COLO668 (cell line): Measurements from ENCODE around the gene REEP1.

ENCODE experiments used
- DNase-seq: peaks from one replicate; lab custom pipeline; 2025; ENCODE audit not compliant: unreplicated experiment; lab: John Stamatoyannopoulos, UW

REEP1 gene

DNA sequence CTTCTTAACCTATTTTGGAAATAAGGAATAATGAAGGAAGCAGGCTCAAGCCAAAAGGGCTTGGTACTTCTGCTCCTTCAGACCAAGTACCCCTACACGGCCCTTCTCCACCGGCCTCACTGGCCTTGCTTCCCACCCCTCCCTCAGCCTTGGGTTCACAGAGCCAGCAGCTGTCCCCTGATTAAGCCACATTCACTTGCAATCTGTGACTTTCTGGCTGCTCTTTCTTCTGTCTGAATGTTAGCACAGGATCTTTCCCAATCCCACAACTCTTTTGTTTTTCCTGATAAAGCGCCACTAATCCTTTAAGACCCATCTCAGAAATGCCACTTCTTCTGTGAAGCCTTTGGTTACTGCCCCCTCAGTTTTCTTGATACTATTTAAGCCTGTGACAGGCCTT, 52.4 kb downstream of the REEP1 start:
- DNase-seq, result no peak

DNA sequence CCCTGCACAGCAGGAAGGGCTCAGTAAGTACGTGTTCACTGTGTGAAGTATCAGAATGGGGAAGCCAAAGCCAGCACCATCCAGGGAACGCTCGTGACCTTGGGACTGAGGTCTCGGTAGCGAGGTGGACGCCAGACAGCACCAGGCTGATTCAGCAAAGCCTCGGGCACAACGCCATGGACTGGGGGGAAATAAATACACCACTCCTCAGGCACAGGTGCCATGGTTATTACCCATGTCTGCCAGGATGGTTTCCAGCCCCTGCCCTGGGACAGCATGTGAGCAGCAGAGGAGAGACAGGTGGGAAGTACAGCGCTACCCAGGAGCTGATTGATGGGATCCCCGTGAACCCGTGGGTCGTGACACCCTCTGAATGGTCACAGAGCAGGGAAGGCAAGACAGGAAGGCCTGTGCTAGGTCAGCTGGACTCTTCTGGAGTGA, 53.0 kb downstream of the REEP1 start:
- DNase-seq, result no peak

- no peak for DNase-seq
Observed at GRCh38 chr2:86283411-86284030, 53.9 kb downstream of the REEP1 start.

GRCh38 chr2:86281066-86281700, 56.2 kb downstream of the REEP1 start:
- DNase-seq, result no peak

DNA sequence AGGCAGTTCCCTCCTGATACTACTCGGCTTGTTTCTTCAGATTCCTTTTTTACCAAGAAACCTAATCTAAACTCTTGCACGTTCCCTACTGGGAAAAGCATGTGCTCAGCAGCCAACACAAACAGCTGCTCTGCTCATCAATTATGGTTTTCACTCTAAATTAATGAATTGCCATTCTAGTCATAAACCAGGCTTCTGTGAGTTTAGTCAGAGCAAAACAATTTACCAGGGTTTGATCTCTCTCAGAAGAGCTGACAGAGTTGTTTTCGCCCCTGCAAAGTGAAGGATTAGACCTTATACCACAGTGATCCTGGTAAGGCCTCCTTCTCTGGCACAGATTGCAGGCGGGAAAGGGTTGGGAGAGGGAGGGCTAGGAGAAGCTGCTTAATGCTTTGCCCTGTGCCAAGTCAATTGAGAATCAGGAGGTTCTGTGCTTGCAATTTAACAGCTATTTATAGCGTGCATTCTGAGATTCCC, 57.2 kb downstream of the REEP1 start:
- DNase-seq, result no peak

- DNase-seq, result no peak
Observed at GRCh38 chr2:86275962-86276361, 61.5 kb downstream of the REEP1 start.

DNA sequence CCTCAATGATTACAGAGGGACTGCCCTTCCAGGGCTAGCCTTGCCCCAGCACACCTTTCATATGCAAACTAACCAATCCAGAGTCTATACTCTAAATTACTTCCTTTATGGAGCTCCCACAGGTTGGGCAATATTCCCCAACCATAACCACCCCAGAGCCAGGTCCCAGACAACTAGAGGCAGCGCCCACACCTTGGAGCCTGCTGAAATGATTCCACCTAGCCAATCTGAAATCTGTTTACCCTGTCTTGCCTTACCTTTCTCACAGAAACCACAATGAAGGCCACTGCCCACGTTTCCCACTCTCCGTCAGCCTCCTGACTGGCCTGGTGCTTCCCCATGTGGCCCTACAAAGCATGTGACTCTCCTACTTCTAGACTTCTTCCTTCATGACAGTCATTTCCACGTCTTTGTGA, 62.0 kb downstream of the REEP1 start:
- DNase-seq, result no peak

DNA sequence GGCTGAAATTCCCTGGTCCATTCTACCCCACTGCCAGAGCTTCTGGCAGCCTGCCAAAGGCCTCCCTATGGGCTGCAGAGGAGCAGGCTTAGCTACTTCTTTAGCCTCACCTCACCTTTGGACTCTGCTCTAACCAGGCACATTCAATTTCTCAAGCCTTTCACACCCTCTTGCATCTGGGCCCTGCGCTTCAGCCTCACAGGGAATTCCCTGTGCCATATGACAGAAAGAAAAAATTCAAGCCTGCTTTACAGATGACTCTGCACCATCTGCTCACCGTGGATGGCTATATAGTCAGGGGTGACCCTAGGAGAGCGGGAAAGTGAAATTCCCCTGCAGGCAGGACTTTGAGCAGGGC, 62.5 kb downstream of the REEP1 start:
- peak; percentile 90 for DNase-seq

GRCh38 chr2:86274265-86274917, 63.0 kb downstream of the REEP1 start:
- DNase-seq, result no peak

DNA sequence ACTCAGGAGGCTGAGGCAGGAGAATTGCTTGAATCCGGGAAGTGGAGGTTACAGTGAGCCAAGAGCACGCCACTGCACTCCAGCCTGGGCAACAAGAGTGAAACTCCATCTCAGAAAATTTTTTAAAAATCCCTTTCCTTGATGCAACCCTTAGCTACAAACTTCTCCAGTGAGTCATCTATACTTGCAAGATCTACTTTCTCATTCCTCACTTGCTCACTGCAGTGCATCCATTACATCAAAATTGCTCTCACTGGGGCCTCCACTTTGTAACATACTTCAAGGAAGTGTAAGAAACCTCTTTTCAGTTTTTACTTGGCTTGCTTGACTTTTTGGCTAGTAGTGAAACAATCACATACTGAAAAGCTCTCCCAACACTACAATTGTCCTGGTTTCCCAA, 65.3 kb downstream of the REEP1 start:
- no peak for DNase-seq

- no peak for DNase-seq
Observed at GRCh38 chr2:86271248-86271647, 66.2 kb downstream of the REEP1 start.

DNA sequence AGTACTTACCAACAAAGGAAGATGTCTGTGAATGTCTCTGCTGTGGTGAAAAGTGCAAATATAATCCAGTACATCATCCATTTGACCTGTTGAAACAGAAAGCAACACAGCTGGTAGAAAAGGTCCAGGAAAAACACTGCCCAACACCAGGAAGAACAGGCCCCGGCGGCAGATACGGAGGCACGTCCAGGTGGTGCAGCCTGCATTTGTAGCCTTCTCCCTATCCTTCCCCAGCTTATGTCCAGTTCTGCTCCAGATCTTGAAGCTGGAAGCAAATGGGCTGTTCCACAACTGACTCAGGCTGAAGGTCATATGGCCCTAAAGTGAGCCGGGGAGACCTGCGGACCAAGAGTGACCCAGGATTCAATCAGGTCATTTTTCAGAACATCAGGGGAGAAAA, 73.5 kb downstream of the REEP1 start:
- no peak for DNase-seq

DNA sequence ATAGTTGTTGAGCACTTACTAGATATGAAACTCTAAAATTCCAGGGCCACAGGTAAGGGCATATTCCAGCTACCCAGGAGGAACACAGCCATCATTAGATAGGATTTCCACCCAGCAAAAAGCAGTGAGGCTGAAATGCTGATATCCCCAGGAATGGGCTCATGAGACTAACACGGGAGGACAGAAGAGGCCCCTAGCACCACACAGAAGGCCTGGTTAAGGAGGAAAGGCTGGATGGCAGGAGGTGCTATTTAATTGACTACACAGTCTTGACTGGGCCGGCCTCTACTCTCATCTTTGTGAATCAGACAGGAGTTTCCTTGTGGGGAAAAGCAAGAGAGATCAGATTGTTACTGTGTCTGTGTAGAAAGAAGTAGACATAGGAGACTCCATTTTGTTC, 76.4 kb downstream of the REEP1 start:
- DNase-seq, result no peak

DNA sequence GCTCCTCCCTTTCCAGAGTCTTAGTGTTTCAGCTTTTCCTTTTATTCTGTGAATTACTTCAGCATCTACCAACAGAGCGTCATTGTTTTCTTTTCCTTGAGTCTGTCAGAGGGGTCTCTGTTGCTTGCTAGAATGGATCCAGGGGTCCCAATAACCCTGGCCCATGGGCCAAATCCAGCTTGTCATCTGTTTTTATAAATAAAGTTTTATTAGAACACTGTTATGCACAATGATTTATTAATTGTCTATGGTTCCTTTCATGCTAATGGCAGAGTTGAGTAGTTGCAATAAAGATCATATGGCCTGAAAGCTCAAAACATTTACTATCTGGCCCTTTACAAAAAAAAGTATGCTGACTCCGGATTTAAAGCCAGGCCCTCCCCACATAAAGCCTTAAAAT, 79.3 kb downstream of the REEP1 start:
- no peak for DNase-seq

DNA sequence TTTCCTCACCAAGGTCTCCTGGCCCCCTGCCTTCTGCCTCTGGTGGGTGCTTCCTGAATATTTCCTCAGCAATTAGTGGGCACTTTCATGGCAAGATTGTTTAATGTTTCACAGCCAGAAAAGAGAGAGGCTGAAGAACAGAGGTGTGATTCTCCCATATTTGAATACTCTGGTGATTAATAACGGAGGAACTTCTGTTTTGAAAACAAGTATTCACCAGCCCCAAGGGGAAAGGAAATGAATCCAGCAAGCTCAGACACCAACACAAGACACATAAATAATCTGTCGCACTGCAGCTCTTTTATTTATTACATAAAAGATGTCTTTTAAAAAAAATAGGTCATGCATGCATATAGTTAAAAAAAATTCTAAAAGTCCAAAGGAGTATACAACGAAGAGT, 80.4 kb downstream of the REEP1 start:
- no peak for DNase-seq

GRCh38 chr2:86256300-86256699, 81.1 kb downstream of the REEP1 start:
- DNase-seq, result no peak

- DNase-seq, result peak; percentile 29
Observed at GRCh38 chr2:86254576-86255538, 82.6 kb downstream of the REEP1 start.

GRCh38 chr2:86253424-86253823, 84.0 kb downstream of the REEP1 start:
- no peak for DNase-seq

GRCh38 chr2:86251840-86252266, 85.6 kb downstream of the REEP1 start:
- DNase-seq, result no peak

DNA sequence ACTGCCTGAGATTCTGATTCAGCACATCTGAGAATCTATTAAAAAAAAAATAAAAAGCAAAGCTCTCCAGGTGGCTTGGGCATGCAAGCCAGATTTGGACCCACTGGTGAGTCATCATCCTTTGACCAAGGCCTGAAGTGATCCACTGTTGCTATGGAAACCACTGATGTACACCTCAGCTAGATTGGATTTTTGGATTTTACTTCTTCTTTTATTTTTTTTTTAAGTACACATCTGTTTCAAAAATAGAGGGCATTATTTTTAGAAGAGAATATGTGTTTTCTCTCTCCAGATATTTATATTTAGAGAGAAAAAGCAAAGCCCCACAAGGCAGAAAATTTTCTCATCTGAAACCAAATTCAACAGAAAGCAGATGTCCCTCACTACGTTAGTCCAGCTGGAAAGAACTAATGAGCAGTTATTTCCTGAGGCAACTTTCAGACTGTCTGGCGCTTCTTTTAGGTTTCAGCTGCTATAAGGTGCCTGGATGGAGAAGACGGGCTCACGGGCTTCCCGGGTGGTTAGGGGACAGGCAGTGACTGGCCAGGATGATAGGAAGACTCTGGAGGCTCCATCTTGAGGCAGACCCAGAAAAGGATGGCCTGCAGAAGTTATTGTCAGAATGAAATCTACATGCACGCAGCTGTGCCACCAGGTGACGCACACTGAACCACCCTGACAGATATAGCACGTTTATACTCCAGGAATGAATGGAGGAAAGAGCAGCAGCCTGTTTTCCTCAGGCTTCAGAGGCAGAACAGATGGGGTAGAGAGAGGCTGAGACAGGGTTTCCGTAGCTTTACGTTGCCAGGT, 87.6 kb downstream of the REEP1 start:
- peak; percentile 36 for DNase-seq
